Measurements from ENCODE around the gene SULT4A1. TPM values are rescaled to one million over a fixed set of nuclear protein-coding genes. Genes with fewer than 3 reads are reported as not detected.

SULT4A1 gene
- total RNA-seq, 1 donor: not detected

- no peak for DNase-seq (ENCODE audit: low read depth)
- H3K4me3 ChIP-seq (ENCODE audit: low read depth, low read length): no peak overlapping the region
- no peak for TF ChIP-seq CTCF (IDR thresholded peaks at IDR 0.05; ENCODE audit: insufficient read depth, low read length)
These were observed 28.8 kb downstream of the SULT4A1 start for GRCh38 chr22:43833286-43834240.

GRCh38 chr22:43832393-43833265, 29.7 kb downstream of the SULT4A1 start:
- DNase-seq (ENCODE audit: low read depth): no peak
- TF ChIP-seq CTCF (IDR thresholded peaks at IDR 0.05; ENCODE audit: insufficient read depth, low read length): no peak
- no peak overlapping the region for H3K4me3 ChIP-seq (ENCODE audit: low read depth, low read length)

GRCh38 chr22:43831561-43832392, 30.5 kb downstream of the SULT4A1 start:
- H3K4me3 ChIP-seq (ENCODE audit: low read depth, low read length): no peak overlapping the region
- no peak for TF ChIP-seq CTCF (IDR thresholded peaks at IDR 0.05; ENCODE audit: insufficient read depth, low read length)
- DNase-seq (ENCODE audit: low read depth): no peak

GRCh38 chr22:43830931-43831560, 31.3 kb downstream of the SULT4A1 start:
- no peak for DNase-seq (ENCODE audit: low read depth)
- TF ChIP-seq CTCF (IDR thresholded peaks at IDR 0.05; ENCODE audit: insufficient read depth, low read length): no peak
- no peak overlapping the region for H3K4me3 ChIP-seq (ENCODE audit: low read depth, low read length)

GRCh38 chr22:43829904-43830851, 32.1 kb downstream of the SULT4A1 start:
- no peak overlapping the region for H3K4me3 ChIP-seq (ENCODE audit: low read depth, low read length)
- no peak for TF ChIP-seq CTCF (IDR thresholded peaks at IDR 0.05; ENCODE audit: insufficient read depth, low read length)
- DNase-seq (ENCODE audit: low read depth): peak; percentile 80
